A549 (cell line): ENCODE measurements around the gene LCP1.

Source experiments
- CHD4 ChIP-seq: fragments of 200-600 bp; sonication (generic); IDR thresholded peaks from 2 replicates; pipeline ENCODE4 v1.6.1; 2016; ENCODE audit warnings: antibody characterized with exemption, mild to moderate bottlenecking, borderline replicate concordance
- CTCF ChIP-seq: fragments of >200 bp; sonication (Bioruptor Twin); formaldehyde crosslinking; IDR thresholded peaks from 3 replicates; pipeline ENCODE4 v1.5.1; 2016
- KDM5A ChIP-seq: fragments of 200-600 bp; sonication (generic); IDR thresholded peaks from 2 replicates; pipeline ENCODE4 v1.6.1; 2016; ENCODE audit warnings: antibody characterized with exemption, mild to moderate bottlenecking
- MAX ChIP-seq: IDR thresholded peaks from 2 replicates; pipeline ENCODE4 v1.6.1; 2012
- NR3C1 ChIP-seq: fragments of >200 bp; sonication (Bioruptor Twin); formaldehyde crosslinking; IDR thresholded peaks from 3 replicates; pipeline ENCODE4 v1.6.1; 2017
- REST ChIP-seq: fragments of 200-600 bp; sonication (generic); IDR thresholded peaks from 2 replicates; pipeline ENCODE4 v1.6.1; 2016; ENCODE audit warnings: antibody characterized with exemption, mild to moderate bottlenecking, moderate library complexity
- TFCP2L1 ChIP-seq: fragments of 250-450 bp; sonication (Bioruptor Pico); IDR thresholded peaks from 2 replicates; pipeline ENCODE4 v1.5.0; 2021; ENCODE audit warnings: mild to moderate bottlenecking
- USF2 ChIP-seq: fragments of 450-650 bp; IDR thresholded peaks from 2 replicates; pipeline ENCODE4 v1.6.1; 2014; ENCODE audit warnings: antibody characterized with exemption

GRCh38 chr13:46169758-46170157, 12.2 kb downstream of the LCP1 start:
- no peak for TF ChIP-seq MAX
- TF ChIP-seq USF2, result no peak
- no peak for TF ChIP-seq REST
- TF ChIP-seq CTCF, result no peak
- TF ChIP-seq TFCP2L1 (CRISPR knock-in tag), result no peak
- TF ChIP-seq NR3C1, result no peak
- TF ChIP-seq KDM5A, result no peak
- TF ChIP-seq CHD4, result no peak
